GM23248 (cell line): Measurements from ENCODE around the gene RPAP3. TPM values are rescaled to one million over a fixed set of nuclear protein-coding genes. Genes with fewer than 3 reads are reported as not detected.

Experiments used
- DNase-seq: peaks from one replicate; pipeline ENCODE4 v3.0.0-alpha.2; 2015
- H2AFZ ChIP-seq: fragments of 200-600 bp; sonication (generic); 2 replicates; pipeline ENCODE4 v1.6.1; 2016; ENCODE audit warnings: antibody characterized with exemption
- H3F3A ChIP-seq: fragments of 200-600 bp; sonication (generic); 2 replicates; pipeline ENCODE4 v1.6.1; 2016; ENCODE audit warnings: mild to moderate bottlenecking, antibody characterized with exemption, mixed run types; ENCODE audit not compliant: insufficient read depth
- H3K27ac ChIP-seq: fragments of 200-600 bp; sonication (generic); 2 replicates; pipeline ENCODE4 v1.5.1; 2016; ENCODE audit warnings: mild to moderate bottlenecking
- H3K27me3 ChIP-seq: fragments of 200-600 bp; sonication (generic); replicated peaks from 2 replicates; pipeline ENCODE4 v1.6.1; 2016; ENCODE audit warnings: mild to moderate bottlenecking; ENCODE audit not compliant: insufficient read depth
- H3K36me3 ChIP-seq: fragments of 200-600 bp; sonication (generic); 2 replicates; pipeline ENCODE4 v1.6.1; 2016; ENCODE audit warnings: low read depth, mild to moderate bottlenecking
- H3K4me1 ChIP-seq: fragments of 200-600 bp; sonication (generic); 2 replicates; pipeline ENCODE4 v1.6.1; 2016; ENCODE audit warnings: mild to moderate bottlenecking; ENCODE audit not compliant: insufficient read depth
- H3K4me2 ChIP-seq: fragments of 200-600 bp; sonication (generic); one replicate; pipeline ENCODE4 v1.6.1; 2016; ENCODE audit warnings: mild to moderate bottlenecking; ENCODE audit not compliant: unreplicated experiment
- H3K4me3 ChIP-seq: fragments of 200-600 bp; sonication (generic); 2 replicates; pipeline ENCODE4 v1.5.1; 2016; ENCODE audit warnings: mild to moderate bottlenecking
- H3K79me2 ChIP-seq: fragments of 200-600 bp; sonication (generic); 2 replicates; pipeline ENCODE4 v1.6.1; 2016; ENCODE audit warnings: mild to moderate bottlenecking; ENCODE audit not compliant: insufficient read depth
- H3K9ac ChIP-seq: fragments of 200-600 bp; sonication (generic); 2 replicates; pipeline ENCODE4 v1.6.1; 2016; ENCODE audit warnings: mild to moderate bottlenecking
- H3K9me2 ChIP-seq: fragments of 200-600 bp; sonication (generic); 2 replicates; pipeline ENCODE4 v1.6.1; 2016; ENCODE audit warnings: mixed run types, mild to moderate bottlenecking, moderate library complexity; ENCODE audit not compliant: insufficient read depth
- H3K9me3 ChIP-seq: fragments of 200-600 bp; sonication (generic); one replicate; pipeline ENCODE4 v1.6.1; 2017; ENCODE audit warnings: low read depth
- H4K20me1 ChIP-seq: fragments of 200-600 bp; sonication (generic); 2 replicates; pipeline ENCODE4 v1.6.0; 2016; ENCODE audit not compliant: insufficient read depth
- EZH2 ChIP-seq: fragments of 200-600 bp; sonication (generic); IDR thresholded peaks from 2 replicates; pipeline ENCODE4 v1.6.1; 2018; ENCODE audit warnings: antibody characterized with exemption, mild to moderate bottlenecking; ENCODE audit not compliant: insufficient read depth, poor library complexity, severe bottlenecking
- EZH2phosphoT487 ChIP-seq: fragments of 200-600 bp; sonication (generic); IDR thresholded peaks from 2 replicates; pipeline ENCODE4 v1.6.1; 2018; ENCODE audit warnings: antibody characterized with exemption, moderate library complexity, mild to moderate bottlenecking, low read depth; ENCODE audit not compliant: insufficient read depth
- WGBS, 2 experiments: methylation state at CpG; one replicate each; pipeline ENCODE4 v1.1.6; 2015 to 2017; ENCODE audit warnings: low lambda C conversion rate in 2 of 2, low coverage in 1 of 2; ENCODE audit errors: missing lambda C conversion rate in 2 of 2; 5-methylcytosine and 5-hydroxymethylcytosine counted together
- in situ Hi-C: fragments of 300-500 bp; cut with MboI; formaldehyde crosslinking; loops from 2 replicates; pipeline ENCODE4 v1.15.0; 2020
- polyA plus RNA-seq: library from polyadenylated mRNA; unstranded; fragments of >200 nt; fragmentation: Nextera tagmentation; extraction: Ambion mirVana; gene quantifications from 2 replicates; pipeline ENCODE4 v1.2.1, GENCODE V29; 2016
- total RNA-seq: library from RNA; depleted of rRNA; stranded (reverse); fragments of >200 nt; shearing (Covaris generic); gene quantifications from 2 replicates; pipeline ENCODE4 v1.2.3, GENCODE V29; 2014

Gene RPAP3
- total and polyA plus RNA-seq, 2 experiments from 2014 or later, result 16.2 to 27.8 TPM

- Histone ChIP-seq H3K4me3 (no peak overlapping the region), H3K27ac (peak overlapping the region; percentile 50), H3F3A (peaks cover 35% of the 10 kb centered on the region), H3K79me2 (no peaks in the 10 kb centered on the region), H3K4me1 (peaks cover 39% of the 10 kb centered on the region), H3K9me3 (no peaks in the 10 kb centered on the region), H3K9ac (no peak overlapping the region; the same call in 1 of the 2 replicates), H3K27me3 (no peaks in the 10 kb centered on the region), H3K4me2 (no peak overlapping the region), H3K9me2 (no peaks in the 10 kb centered on the region), H4K20me1 (no peaks in the 10 kb centered on the region), H2AFZ (no peak overlapping the region), H3K36me3 (no peaks in the 10 kb centered on the region)
- in situ Hi-C loops, result no loop called here
- no peak for TF ChIP-seq EZH2
- TF ChIP-seq EZH2phosphoT487, result no peak
- peak; percentile 86 for DNase-seq
- 16 to 18% methylated on average over 3 of the region's 3 CpGs for WGBS, 2 experiments
These were observed 23.4 kb upstream of the RPAP3 start for GRCh38 chr12:47729233-47729632.

DNA sequence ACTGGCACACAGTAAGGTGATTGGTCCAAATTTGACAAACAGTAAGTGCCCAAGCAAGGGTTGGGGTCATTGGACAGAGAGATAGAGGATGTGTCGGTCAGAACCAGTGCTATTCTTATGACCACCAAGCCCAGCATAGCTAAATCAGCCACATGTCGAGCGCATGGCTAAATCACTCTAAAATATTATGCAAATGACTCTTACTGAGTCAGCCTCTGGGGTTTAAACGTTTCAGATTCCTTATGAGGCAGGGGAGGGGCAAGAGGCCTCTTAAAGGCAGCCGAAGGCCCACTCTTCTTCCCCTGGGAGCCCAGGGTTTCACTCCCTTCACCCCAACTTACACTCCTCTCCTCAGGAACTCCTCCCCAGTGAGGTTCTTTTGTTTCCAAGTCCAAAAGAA lies 20.1 kb upstream of the RPAP3 start:
- peak overlapping the region; percentile 64 for H3K4me2 ChIP-seq
- peak; percentile 92 for DNase-seq
- H2AFZ ChIP-seq, result peak overlapping the region; percentile 82

GRCh38 chr12:47725091-47725772 lies 19.4 kb upstream of the RPAP3 start, which contains the start of gene ENDOU:
Gene ENDOU, minus strand, starts transcription at chr12:47725490. Its CDS starts 77 bp downstream, at chr12:47725413.
- Histone ChIP-seq H4K20me1 (no peaks in the 10 kb centered on the region), H3K4me2 (peak within 1 kb of the TSS; percentile 64), H3K36me3 (no peaks in the 10 kb centered on the region), H3K27me3 (no peaks in the 10 kb centered on the region), H3K9me3 (no peaks in the 10 kb centered on the region), H3K9ac (peak within 1 kb of the TSS; percentile 52), H3K9me2 (no peaks in the 10 kb centered on the region), H3K4me1 (peaks cover 30% of the 10 kb centered on the region), H3F3A (peaks cover 26% of the 10 kb centered on the region; the same call in 1 of the 2 replicates), H3K4me3 (peak within 1 kb of the TSS; percentile 23; the same call in 1 of the 2 replicates), H2AFZ (peak within 1 kb of the TSS; percentile 82), H3K79me2 (no peaks in the 10 kb centered on the region), H3K27ac (peak within 1 kb of the TSS; percentile 47)
- in situ Hi-C loops, result no loop called here
- WGBS, 2 experiments, result 89 to 92% methylated on average over 7 to 8 of the region's 8 CpGs
- no peak for TF ChIP-seq EZH2
- TF ChIP-seq EZH2phosphoT487, result no peak
- DNase-seq, result no peak

More for the DNA sequence above, 20.1 kb upstream of the RPAP3 start:
- Histone ChIP-seq H3K9me3 (no peaks in the 10 kb centered on the region), H4K20me1 (no peaks in the 10 kb centered on the region), H3K9ac (peak overlapping the region; percentile 52), H3K27ac (peak overlapping the region; percentile 47), H3K9me2 (no peaks in the 10 kb centered on the region), H3K79me2 (no peaks in the 10 kb centered on the region), H3K4me1 (peaks cover 37% of the 10 kb centered on the region), H3F3A (peaks cover 33% of the 10 kb centered on the region), H3K27me3 (no peaks in the 10 kb centered on the region), H3K36me3 (no peaks in the 10 kb centered on the region), H3K4me3 (peak overlapping the region; percentile 23; the same call in 1 of the 2 replicates)
- 1 to 3% methylated on average over 5 of the region's 5 CpGs for WGBS, 2 experiments
- no peak for TF ChIP-seq EZH2
- no peak for TF ChIP-seq EZH2phosphoT487
- in situ Hi-C loops, result no loop called here

DNA sequence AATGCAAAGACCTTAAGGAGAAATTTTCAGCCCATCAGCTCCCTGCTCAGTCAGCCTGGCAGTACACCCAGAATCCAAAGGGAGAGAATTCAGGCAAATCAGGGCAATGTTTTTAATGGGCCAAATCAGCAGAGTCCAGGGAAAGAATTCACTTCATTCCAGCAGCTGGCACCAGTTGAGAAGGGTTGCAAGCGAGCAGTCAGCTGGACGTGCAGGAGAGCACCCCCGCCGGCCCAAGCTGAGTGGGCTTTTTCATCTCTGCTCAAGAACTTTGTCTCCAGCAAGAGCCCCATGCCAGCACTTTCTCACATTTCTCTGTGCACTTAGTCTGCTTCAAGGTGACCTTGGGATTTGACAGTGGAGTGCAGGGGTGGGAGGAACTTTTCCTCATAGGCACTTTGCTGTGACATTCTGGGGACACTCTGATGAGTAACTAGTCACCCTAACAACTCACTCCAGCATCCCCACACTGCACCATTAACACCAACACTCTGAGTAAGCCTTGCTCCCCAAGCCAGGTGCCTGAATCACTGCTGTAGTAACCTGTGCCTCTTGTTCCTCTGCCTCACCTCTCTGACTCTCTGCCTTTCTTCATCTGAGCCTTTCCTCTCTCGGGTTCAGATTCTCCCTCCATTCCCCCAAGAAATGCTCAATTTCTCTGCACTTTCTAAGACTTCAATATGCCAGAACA lies 17.3 kb upstream of the RPAP3 start:
- peaks cover 13% of the 10 kb centered on the region; the same call in 1 of the 2 replicates for H3F3A ChIP-seq
- no peaks in the 10 kb centered on the region for H4K20me1 ChIP-seq
- in situ Hi-C loops, result no loop called here
- H3K27me3 ChIP-seq, result no peaks in the 10 kb centered on the region
- TF ChIP-seq EZH2 (no peak), EZH2phosphoT487 (no peak)
- H3K79me2 ChIP-seq, result no peaks in the 10 kb centered on the region
- no peak overlapping the region for H3K4me3 ChIP-seq
- H2AFZ ChIP-seq, result no peak overlapping the region
- DNase-seq, result no peak
- peaks cover 20% of the 10 kb centered on the region for H3K4me1 ChIP-seq
- no peaks in the 10 kb centered on the region for H3K9me3 ChIP-seq
- no peaks in the 10 kb centered on the region for H3K36me3 ChIP-seq
- WGBS, 2 experiments, result 89 to 94% methylated on average over 5 of the region's 5 CpGs
- H3K27ac ChIP-seq, result no peak overlapping the region
- H3K9ac ChIP-seq, result no peak overlapping the region
- no peaks in the 10 kb centered on the region for H3K9me2 ChIP-seq
- H3K4me2 ChIP-seq, result no peak overlapping the region
